ENCODE measurements around the gene KPNA1.

Gene KPNA1

DNA sequence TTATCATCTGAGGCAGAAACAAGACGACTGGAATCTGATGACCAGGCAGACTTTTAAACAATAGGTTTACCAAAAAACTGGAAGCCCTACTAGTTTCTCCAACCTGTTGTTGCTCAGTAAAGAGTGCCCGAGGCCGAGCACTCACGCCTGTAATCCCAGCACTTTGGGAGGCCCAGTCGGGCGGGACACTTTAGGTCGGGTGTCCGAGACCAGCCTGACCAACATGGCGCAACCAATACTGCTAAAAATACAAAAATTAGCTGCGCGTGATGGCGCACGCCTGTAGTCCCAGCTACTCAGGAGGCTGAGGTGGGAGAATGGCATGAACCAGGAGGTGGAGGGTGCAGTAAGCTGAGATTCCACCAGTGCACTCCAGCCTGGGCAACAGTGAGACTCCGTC lies 97.8 kb downstream of the KPNA1 start:
- no peak for TF ChIP-seq CTCF (IDR thresholded peaks at IDR 0.05; ENCODE audit: extremely low read depth, insufficient read depth, missing control alignments)
- DNase-seq (ENCODE audit: low spot score): no peak
- in situ Hi-C loops (cut with MboI; ENCODE audit: low pct_unique_long_range_greater_than_20kb, low sequenced_read_pairs, unreplicated experiment): no loop called here

GRCh38 chr3:122415762-122416654 lies 98.7 kb downstream of the KPNA1 start, which contains the start of gene WDR5B:
Gene WDR5B (minus strand): TSS chr3:122416062. CDS start chr3:122415528, 534 bp downstream.
- no peak for TF ChIP-seq CTCF (IDR thresholded peaks at IDR 0.05; ENCODE audit: extremely low read depth, insufficient read depth, missing control alignments)
- in situ Hi-C loops (cut with MboI; ENCODE audit: low pct_unique_long_range_greater_than_20kb, low sequenced_read_pairs, unreplicated experiment): no loop called here
- DNase-seq (ENCODE audit: low spot score): peak; percentile 92

DNA sequence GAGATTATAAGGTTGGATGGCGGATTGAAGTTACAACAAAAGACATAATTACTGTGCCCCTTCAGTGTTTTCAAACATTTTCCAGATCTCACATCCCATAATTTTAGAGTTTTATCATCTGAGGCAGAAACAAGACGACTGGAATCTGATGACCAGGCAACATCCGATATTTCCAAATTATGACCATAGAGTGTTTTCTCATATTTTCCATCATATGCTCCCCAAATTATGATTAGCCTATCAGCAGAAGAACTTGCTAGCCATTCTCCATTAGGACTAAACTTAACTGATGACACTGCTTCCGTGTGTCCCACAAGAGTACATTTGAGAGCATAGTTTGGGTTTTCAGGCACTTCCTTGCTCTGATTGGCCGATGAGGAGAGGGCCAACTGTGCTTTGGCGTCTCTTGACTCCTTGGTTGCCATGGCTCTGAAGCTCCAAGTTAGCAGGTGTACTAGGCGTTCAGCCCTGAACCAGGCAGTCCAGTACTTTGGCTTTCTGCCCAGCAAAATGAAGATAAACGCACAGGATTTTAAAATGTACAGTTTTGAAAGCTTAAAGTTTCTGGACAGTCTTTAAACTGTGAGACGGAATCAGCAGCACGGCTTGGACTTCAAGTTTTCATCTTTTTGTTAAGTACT lies 99.5 kb downstream of the KPNA1 start:
- in situ Hi-C loops (cut with MboI; ENCODE audit: low pct_unique_long_range_greater_than_20kb, low sequenced_read_pairs, unreplicated experiment): no loop called here
- no peak for TF ChIP-seq CTCF (IDR thresholded peaks at IDR 0.05; ENCODE audit: extremely low read depth, insufficient read depth, missing control alignments)
- DNase-seq (ENCODE audit: low spot score): peak; percentile 62

- DNase-seq (ENCODE audit: low spot score): no peak
- TF ChIP-seq CTCF (IDR thresholded peaks at IDR 0.05; ENCODE audit: extremely low read depth, insufficient read depth, missing control alignments): no peak
- in situ Hi-C loops (cut with MboI; ENCODE audit: low pct_unique_long_range_greater_than_20kb, low sequenced_read_pairs, unreplicated experiment): no loop called here
Measured at GRCh38 chr3:122414391-122414790, 100.3 kb downstream of the KPNA1 start.

- no peak for DNase-seq (ENCODE audit: low spot score)
- in situ Hi-C loops (cut with MboI; ENCODE audit: low pct_unique_long_range_greater_than_20kb, low sequenced_read_pairs, unreplicated experiment): no loop called here
- TF ChIP-seq CTCF (IDR thresholded peaks at IDR 0.05; ENCODE audit: extremely low read depth, insufficient read depth, missing control alignments): no peak
Measured at GRCh38 chr3:122410639-122411038, 104.1 kb downstream of the KPNA1 start.

GRCh38 chr3:122410111-122410510 lies 104.6 kb downstream of the KPNA1 start:
- in situ Hi-C loops (cut with MboI; ENCODE audit: low pct_unique_long_range_greater_than_20kb, low sequenced_read_pairs, unreplicated experiment): no loop called here
- TF ChIP-seq CTCF (IDR thresholded peaks at IDR 0.05; ENCODE audit: extremely low read depth, insufficient read depth, missing control alignments): no peak
- no peak for DNase-seq (ENCODE audit: low spot score)
